IMR-90 (cell line): ENCODE data around the gene PLPP4. TPM values are rescaled to one million over a fixed set of nuclear protein-coding genes. Genes with fewer than 3 reads are reported as not detected.

Experiments
- ATAC-seq: fragments of 200-7000 bp; cut with Tn5 transposase; 2 replicates; pipeline ENCODE4 v1.9.1; 2020; ENCODE audit warnings: low read depth, mild to moderate bottlenecking, moderate library complexity
- BruUV-seq: library from RNA; stranded (reverse); fragments of 400-500 nt; replicated peaks from 2 replicates; lab custom pipeline; 2021; lab: Mats Ljungman, UMichigan
- CTCF ChIA-PET: fragments of 300-600 bp; formaldehyde crosslinking; extraction: SDS; loops from one replicate; lab custom pipeline; 2021; ENCODE audit warnings: antibody characterized with exemption; lab: Yijun Ruan, JAX
- POLR2A ChIA-PET: fragments of 300-600 bp; sonication (Branson Sonifier 250); formaldehyde crosslinking; loops from one replicate; lab custom pipeline; 2022; ENCODE audit warnings: antibody characterized with exemption; ENCODE audit not compliant: unreplicated experiment; lab: Charles Lee
- DNase-seq: peaks from one replicate; pipeline ENCODE4 v3.0.0; 2013
- H2AFZ ChIP-seq: replicated peaks from 2 replicates; pipeline ENCODE3; 2013; ENCODE audit warnings: low read length, mild to moderate bottlenecking; ENCODE audit not compliant: poor library complexity
- H2AK5ac ChIP-seq: 2 replicates; pipeline ENCODE4 v1.6.1; 2013; ENCODE audit warnings: low read depth, low read length, inconsistent platforms
- H2AK9ac ChIP-seq: replicated peaks from 2 replicates; pipeline ENCODE3; 2013; ENCODE audit warnings: mild to moderate bottlenecking, low read depth, low read length, moderate library complexity; ENCODE audit not compliant: poor library complexity
- H2BK120ac ChIP-seq: 2 replicates; pipeline ENCODE4 v1.6.1; 2013; ENCODE audit warnings: low read depth, low read length, inconsistent platforms
- H2BK15ac ChIP-seq: 3 replicates; pipeline ENCODE4 v1.6.1; 2013; ENCODE audit warnings: low read depth, low read length, inconsistent platforms
- H2BK20ac ChIP-seq: 2 replicates; pipeline ENCODE4 v1.6.1; 2013; ENCODE audit warnings: low read depth, mild to moderate bottlenecking, inconsistent platforms, low read length, moderate library complexity
- H2BK5ac ChIP-seq: 2 replicates; pipeline ENCODE4 v1.6.1; 2013; ENCODE audit warnings: mild to moderate bottlenecking, low read depth, low read length, inconsistent platforms; ENCODE audit not compliant: poor library complexity, severe bottlenecking
- H3K14ac ChIP-seq: replicated peaks from 2 replicates; pipeline ENCODE4 v1.6.1; 2013; ENCODE audit warnings: low read depth, low read length, inconsistent platforms
- H3K18ac ChIP-seq: 2 replicates; pipeline ENCODE4 v1.6.1; 2013; ENCODE audit warnings: low read depth, low read length, control low read depth
- H3K23ac ChIP-seq: 2 replicates; pipeline ENCODE4 v1.6.1; 2013; ENCODE audit warnings: low read depth, low read length, inconsistent platforms
- H3K27ac ChIP-seq: 2 replicates; pipeline ENCODE4 v1.5.1; 2013; ENCODE audit warnings: mild to moderate bottlenecking, control low read depth, low read length; ENCODE audit not compliant: insufficient read depth
- H3K27me3 ChIP-seq: 2 replicates; pipeline ENCODE4 v1.6.1; 2013; ENCODE audit warnings: low read length; ENCODE audit not compliant: control insufficient read depth, insufficient read depth
- H3K36me3 ChIP-seq: 2 replicates; pipeline ENCODE4 v1.6.1; 2013; ENCODE audit warnings: low read length, mixed read lengths; ENCODE audit not compliant: control insufficient read depth, insufficient read depth
- H3K4ac ChIP-seq: 2 replicates; pipeline ENCODE4 v1.6.1; 2013; ENCODE audit warnings: low read depth, low read length, inconsistent platforms
- H3K4me1 ChIP-seq: 2 replicates; pipeline ENCODE4 v1.6.1; 2013; ENCODE audit warnings: low read length, mixed read lengths; ENCODE audit not compliant: control insufficient read depth, insufficient read depth
- H3K4me2 ChIP-seq: 2 replicates; pipeline ENCODE4 v1.6.1; 2013; ENCODE audit warnings: low read depth, mild to moderate bottlenecking, control low read depth, low read length, moderate library complexity
- H3K4me3 ChIP-seq: 2 replicates; pipeline ENCODE4 v1.5.1; 2013; ENCODE audit warnings: low read depth, mild to moderate bottlenecking, control low read depth, low read length, moderate library complexity; ENCODE audit not compliant: insufficient read depth
- H3K56ac ChIP-seq: 2 replicates; pipeline ENCODE4 v1.6.1; 2013; ENCODE audit warnings: low read length, inconsistent platforms; ENCODE audit not compliant: insufficient read depth; ENCODE audit errors: extremely low read depth
- H3K79me1 ChIP-seq, 2 experiments: 2 replicates each; pipeline ENCODE4 v1.6.1; 2013; ENCODE audit warnings: low read length in 2 of 2, inconsistent platforms in 1 of 2, low read depth in 1 of 2
- H3K9ac ChIP-seq: 2 replicates; pipeline ENCODE4 v1.6.1; 2013; ENCODE audit warnings: low read depth, low read length, control low read depth
- H3K9me1 ChIP-seq: 2 replicates; pipeline ENCODE4 v1.6.1; 2013; ENCODE audit warnings: low read length, inconsistent platforms; ENCODE audit not compliant: insufficient read depth
- H3K9me3 ChIP-seq: 2 replicates; pipeline ENCODE4 v1.6.1; 2013; ENCODE audit warnings: low read length; ENCODE audit not compliant: control insufficient read depth, insufficient read depth
- H4K20me1 ChIP-seq: 2 replicates; pipeline ENCODE4 v1.6.1; 2013; ENCODE audit warnings: low read length, inconsistent platforms; ENCODE audit not compliant: insufficient read depth
- H4K5ac ChIP-seq: 2 replicates; pipeline ENCODE4 v1.6.1; 2013; ENCODE audit warnings: mild to moderate bottlenecking, low read depth, low read length, control low read depth
- H4K8ac ChIP-seq, 2 experiments: 2 replicates each; pipeline ENCODE4 v1.6.1; 2013; ENCODE audit warnings: low read depth in 2 of 2, low read length in 2 of 2, control low read depth in 1 of 2, inconsistent platforms in 1 of 2
- H4K91ac ChIP-seq: 2 replicates; pipeline ENCODE4 v1.6.1; 2013; ENCODE audit warnings: low read depth, low read length, inconsistent platforms; ENCODE audit not compliant: insufficient read depth
- BHLHE40 ChIP-seq: fragments of 150-350 bp; IDR thresholded peaks from 2 replicates; pipeline ENCODE4 v1.6.1; 2016; ENCODE audit warnings: mild to moderate bottlenecking, low read depth, low read length
- CEBPB ChIP-seq: IDR thresholded peaks from 2 replicates; pipeline ENCODE4 v1.6.1; 2012; ENCODE audit warnings: low read depth, low read length, improper control_type of control experiment
- CHD1 ChIP-seq: IDR thresholded peaks from 2 replicates; pipeline ENCODE4 v1.6.1; 2012; ENCODE audit warnings: low read depth, low read length, improper control_type of control experiment
- CTCF ChIP-seq: conservative IDR thresholded peaks from 2 replicates; pipeline ENCODE4 v1.5.1; 2012; ENCODE audit warnings: mild to moderate bottlenecking, low read depth, low read length, improper control_type of control experiment
- ELK1 ChIP-seq: fragments of 150-350 bp; IDR thresholded peaks from 2 replicates; pipeline ENCODE4 v1.6.1; 2016; ENCODE audit warnings: low read depth, mild to moderate bottlenecking, low read length, moderate library complexity, borderline replicate concordance
- FOS ChIP-seq: fragments of 150-350 bp; IDR thresholded peaks from 2 replicates; pipeline ENCODE4 v1.6.1; 2016; ENCODE audit warnings: low read depth, low read length
- MAFK ChIP-seq: IDR thresholded peaks from 2 replicates; pipeline ENCODE4 v1.6.1; 2012; ENCODE audit warnings: low read depth, low read length, improper control_type of control experiment
- MAZ ChIP-seq: IDR thresholded peaks from 2 replicates; pipeline ENCODE4 v1.6.1; 2012; ENCODE audit warnings: low read depth, mild to moderate bottlenecking, low read length, improper control_type of control experiment, moderate library complexity, borderline replicate concordance
- MXI1 ChIP-seq: IDR thresholded peaks from 2 replicates; pipeline ENCODE4 v1.6.1; 2012; ENCODE audit warnings: low read depth, mild to moderate bottlenecking, low read length, moderate library complexity, borderline replicate concordance
- NFE2L2 ChIP-seq: fragments of 150-350 bp; IDR thresholded peaks from 2 replicates; pipeline ENCODE4 v1.6.1; 2016; ENCODE audit warnings: low read depth, mild to moderate bottlenecking, low read length
- POLR2A ChIP-seq: IDR thresholded peaks from 2 replicates; pipeline ENCODE4 v1.6.1; 2012; ENCODE audit warnings: mild to moderate bottlenecking, low read depth, low read length
- RAD21 ChIP-seq: IDR thresholded peaks from 2 replicates; pipeline ENCODE4 v1.6.1; 2012; ENCODE audit warnings: low read length, improper control_type of control experiment
- RCOR1 ChIP-seq: IDR thresholded peaks from 2 replicates; pipeline ENCODE4 v1.6.1; 2012; ENCODE audit warnings: mild to moderate bottlenecking, low read length, improper control_type of control experiment; ENCODE audit not compliant: insufficient replicate concordance
- RFX5 ChIP-seq: IDR thresholded peaks from 2 replicates; pipeline ENCODE4 v1.8.0; 2012; ENCODE audit warnings: low read depth, mild to moderate bottlenecking, low read length, moderate library complexity
- SMC3 ChIP-seq: fragments of 150-350 bp; IDR thresholded peaks from 2 replicates; pipeline ENCODE4 v1.6.1; 2016; ENCODE audit warnings: low read depth, mild to moderate bottlenecking, antibody characterized with exemption, low read length, moderate library complexity
- USF2 ChIP-seq: fragments of 150-350 bp; IDR thresholded peaks from 2 replicates; pipeline ENCODE4 v1.6.1; 2017; ENCODE audit warnings: mild to moderate bottlenecking, antibody characterized with exemption, low read length, low read depth
- WGBS, 2 experiments: methylation state at CpG; one replicate each; pipeline versions ENCODE4 v1.1.5 to v1.1.7; 2013; ENCODE audit warnings: missing lambda C conversion rate in 2 of 2; ENCODE audit not compliant: insufficient read length in 1 of 2; ENCODE audit errors: extremely low coverage in 2 of 2; 5-methylcytosine and 5-hydroxymethylcytosine counted together
- dilution Hi-C: fragments of 300-500 bp; cut with HindIII; formaldehyde crosslinking; loops from one replicate; pipeline ENCODE4 v1.14.3; 2018; ENCODE audit warnings: low sequenced_read_pairs; ENCODE audit not compliant: unreplicated experiment
- in situ Hi-C: fragments of 300-500 bp; cut with MboI; formaldehyde crosslinking; loops from 3 replicates; pipeline ENCODE4 v1.14.3; 2019; ENCODE audit warnings: low sequenced_read_pairs, inconsistent platforms, mixed read lengths
- intact Hi-C: fragments of 100-400 bp; cut with micrococcal nuclease; formaldehyde crosslinking; loops from 2 replicates; pipeline ENCODE4 v1.10.0; 2022
- polyA plus RNA-seq, 3 experiments: library from polyadenylated mRNA; depleted of rRNA; stranded (reverse); fragments of >200 nt; gene quantifications; 2 replicates each; pipeline ENCODE4 v1.2.3, GENCODE V29; 2012; ENCODE audit warnings: low replicate concordance in 1 of 3
- total RNA-seq: library from RNA; depleted of rRNA; stranded (reverse); fragments of >200 nt; gene quantifications from 2 replicates; pipeline ENCODE4 v1.2.3, GENCODE V29; 2012

Gene PLPP4
- total and polyA plus RNA-seq, 2 of the 4 experiments (the other 2 are of a cell fraction): 0.18 to 0.60 TPM

DNA sequence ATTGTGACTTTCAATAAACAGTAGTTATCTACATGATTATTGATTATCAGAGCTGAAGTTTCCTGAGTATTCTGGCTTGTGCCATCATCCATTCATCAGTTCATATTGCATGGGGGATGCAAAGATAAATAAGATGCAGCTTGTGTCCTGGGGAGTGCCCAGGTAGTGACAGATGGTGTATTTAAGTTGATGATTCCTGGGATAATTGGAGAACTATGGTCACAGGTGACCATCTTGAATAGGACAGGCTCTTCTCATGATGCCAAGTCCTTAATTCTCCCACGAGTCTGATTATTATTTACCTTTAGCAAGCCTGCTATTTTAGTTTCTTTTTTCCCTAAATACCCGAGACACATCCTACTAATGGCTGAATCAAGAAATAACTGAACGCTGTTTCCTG is 64.9 kb downstream of the PLPP4 start:
- WGBS, 2 experiments: no CpG with 5 or more reads among the region's 3 CpGs
- Histone ChIP-seq H4K20me1 (no peaks in the 10 kb centered on the region), H4K91ac (no peak overlapping the region), H3K27me3 (no peaks in the 10 kb centered on the region), H3K4me2 (no peak overlapping the region), H2BK120ac (no peak overlapping the region), H4K8ac (no peak overlapping the region), H2AFZ (no peak overlapping the region), H3K9me3 (peaks cover 29% of the 10 kb centered on the region), H3K18ac (no peak overlapping the region), H3K23ac (no peak overlapping the region), H2AK5ac (no peak overlapping the region), H4K5ac (no peak overlapping the region), H3K9ac (no peak overlapping the region), H3K4me3 (no peak overlapping the region), H3K56ac (no peak overlapping the region), H3K14ac (no peak overlapping the region), H3K79me1 (no peaks in the 10 kb centered on the region), H2BK20ac (no peak overlapping the region), H2BK5ac (no peak overlapping the region), H3K9me1 (no peaks in the 10 kb centered on the region), H3K36me3 (no peaks in the 10 kb centered on the region), H2BK15ac (no peak overlapping the region), H3K27ac (no peak overlapping the region), H2AK9ac (no peak overlapping the region), H3K4ac (no peak overlapping the region), H3K4me1 (no peaks in the 10 kb centered on the region)
- TF ChIP-seq SMC3: no peak
- TF ChIP-seq USF2: no peak
- TF ChIP-seq CHD1: no peak
- TF ChIP-seq FOS: no peak
- TF ChIP-seq MAZ: no peak
- TF ChIP-seq RFX5: no peak
- TF ChIP-seq CEBPB: no peak
- TF ChIP-seq POLR2A: no peak
- no peak for TF ChIP-seq RCOR1
- TF ChIP-seq NFE2L2: no peak
- no peak for TF ChIP-seq CTCF
- TF ChIP-seq RAD21: no peak
- no peak for TF ChIP-seq MAFK
- TF ChIP-seq BHLHE40: no peak
- TF ChIP-seq MXI1: no peak
- no peak for TF ChIP-seq ELK1
- DNase-seq (no peak), ATAC-seq (no peak)
- in situ Hi-C loops (no loop called here), dilution Hi-C loops (no loop called here), intact Hi-C loops (no loop called here)
- ChIA-PET CTCF (no interaction called here), POLR2A (no interaction called here)
- BruUV-seq: no TSS peak
